Measurements from ENCODE around the gene TSEN2.

GRCh38 chr3:12561397-12561796 is 77.1 kb downstream of the TSEN2 start:
- TF ChIP-seq CTCF (IDR thresholded peaks at IDR 0.05), result no peak
- TF ChIP-seq POLR2A (IDR thresholded peaks at IDR 0.05), result no peak
